CD14-positive monocyte (primary cell): ENCODE data around the gene LILRA5. TPM values are rescaled to one million over a fixed set of nuclear protein-coding genes. Genes with fewer than 3 reads are reported as not detected.
A peak's percentile ranks its signal among the peaks of the same experiment; 100 is the strongest.
"Not testable (repeated sequence)": the region's sequence is repeated elsewhere in the genome, so short reads cannot be mapped to it uniquely, and the experiment has no call there.

Experiments
- DNase-seq, 3 donors: peaks; one replicate each; pipeline ENCODE4 v3.0.0-alpha.2; 2011 to 2022
- H2AFZ ChIP-seq: 2 replicates; pipeline ENCODE4 v1.6.0; 2012; ENCODE audit warnings: mild to moderate bottlenecking, low read depth, low read length, inconsistent platforms; ENCODE audit not compliant: insufficient read depth, poor library complexity, severe bottlenecking
- H3K27ac ChIP-seq, 2 donors: 1 replicate in 1 of 2; 2 replicates in 1 of 2; pipeline ENCODE4 v1.5.1; 2012 to 2013; ENCODE audit warnings: low read length in 2 of 2, control low read depth in 1 of 2, inconsistent platforms in 1 of 2, low read depth in 1 of 2, mild to moderate bottlenecking in 1 of 2
- H3K27me3 ChIP-seq, 2 donors: one replicate each; pipeline versions ENCODE4 v1.6.0 to v1.6.1; 2011 to 2013; ENCODE audit warnings: low read length in 2 of 2; ENCODE audit not compliant: control insufficient read depth in 2 of 2, insufficient read depth in 2 of 2
- H3K36me3 ChIP-seq, 2 donors: replicated peaks in 1 of 2; 1 replicate in 1 of 2; 2 replicates in 1 of 2; pipeline versions ENCODE4 v1.5.1 to v1.6.1; 2012 to 2013; ENCODE audit warnings: low read length in 2 of 2, control low read depth in 1 of 2, inconsistent platforms in 1 of 2, mild to moderate bottlenecking in 1 of 2; ENCODE audit not compliant: insufficient read depth in 2 of 2, control insufficient read depth in 1 of 2
- H3K4me1 ChIP-seq, 2 donors: 1 replicate in 1 of 2; 2 replicates in 1 of 2; pipeline versions ENCODE4 v1.5.1 to v1.6.1; 2012 to 2013; ENCODE audit warnings: low read length in 2 of 2, control low read depth in 1 of 2, inconsistent platforms in 1 of 2, mild to moderate bottlenecking in 1 of 2, moderate library complexity in 1 of 2; ENCODE audit not compliant: insufficient read depth in 2 of 2, control insufficient read depth in 1 of 2
- H3K4me2 ChIP-seq: replicated peaks from 2 replicates; pipeline ENCODE3; 2012; ENCODE audit warnings: low read length, moderate library complexity, mild to moderate bottlenecking; ENCODE audit not compliant: poor library complexity, severe bottlenecking; ENCODE audit errors: extremely low read depth
- H3K4me3 ChIP-seq, 3 experiments: fragments of 200-600 bp in 1 of 3; sonication (generic) in 1 of 3; replicated peaks in 1 of 3; 1 replicate in 2 of 3; 2 replicates in 1 of 3; pipeline ENCODE4 v1.5.1; 2011 to 2013; ENCODE audit warnings: low read length in 3 of 3, mild to moderate bottlenecking in 3 of 3, control low read depth in 2 of 3, low read depth in 2 of 3, inconsistent platforms in 1 of 3, moderate library complexity in 1 of 3
- H3K79me2 ChIP-seq: 2 replicates; pipeline ENCODE4 v1.6.0; 2012; ENCODE audit warnings: mild to moderate bottlenecking, control low read depth, inconsistent platforms, low read length, moderate library complexity; ENCODE audit not compliant: insufficient read depth
- H3K9ac ChIP-seq: 2 replicates; pipeline ENCODE4 v1.6.0; 2017; ENCODE audit warnings: low read length, mild to moderate bottlenecking; ENCODE audit not compliant: insufficient read depth, poor library complexity, severe bottlenecking
- H3K9me3 ChIP-seq, 2 donors: replicated peaks in 1 of 2; 1 replicate in 1 of 2; 2 replicates in 1 of 2; pipeline versions ENCODE4 v1.5.1 to v1.6.1; 2012 to 2013; ENCODE audit warnings: low read length in 2 of 2, control low read depth in 1 of 2; ENCODE audit not compliant: control insufficient read depth in 1 of 2, insufficient read depth in 1 of 2
- H4K20me1 ChIP-seq: 2 replicates; pipeline ENCODE4 v1.6.0; 2012; ENCODE audit warnings: mild to moderate bottlenecking, low read length, control low read depth, moderate library complexity; ENCODE audit not compliant: insufficient read depth
- H3K27ac Mint-ChIP-seq, 7 donors: one replicate each; pipeline ENCODE4 v1.8.0; 2020; ENCODE audit warnings: mild to moderate bottlenecking in 7 of 7, mixed read lengths in 7 of 7, moderate library complexity in 6 of 7, inconsistent platforms in 2 of 7
- H3K27me3 Mint-ChIP-seq, 3 donors: one replicate each; pipeline ENCODE4 v1.8.0; 2021 to 2022; ENCODE audit warnings: low read depth in 3 of 3, mild to moderate bottlenecking in 3 of 3, mixed read lengths in 3 of 3, moderate library complexity in 3 of 3, inconsistent platforms in 1 of 3
- H3K36me3 Mint-ChIP-seq, 2 donors: one replicate each; pipeline ENCODE4 v1.8.0; 2020; ENCODE audit warnings: mixed read lengths in 2 of 2, inconsistent platforms in 1 of 2, mild to moderate bottlenecking in 1 of 2
- H3K4me1 Mint-ChIP-seq: one replicate; pipeline ENCODE4 v1.8.0; 2020; ENCODE audit warnings: mild to moderate bottlenecking, mixed read lengths
- H3K4me3 Mint-ChIP-seq, 2 donors: one replicate each; pipeline ENCODE4 v1.8.0; 2020; ENCODE audit warnings: mild to moderate bottlenecking in 2 of 2, mixed read lengths in 2 of 2, moderate library complexity in 1 of 2
- H3K9me3 Mint-ChIP-seq, 7 donors: one replicate each; pipeline ENCODE4 v1.8.0; 2020 to 2022; ENCODE audit warnings: mixed read lengths in 7 of 7, mild to moderate bottlenecking in 6 of 7, moderate library complexity in 6 of 7, inconsistent platforms in 2 of 7
- WGBS: methylation state at CpG from one replicate; pipeline ENCODE4 v1.1.5; 2013; ENCODE audit warnings: missing lambda C conversion rate; ENCODE audit not compliant: insufficient coverage; 5-methylcytosine and 5-hydroxymethylcytosine counted together
- intact Hi-C, 2 donors: fragments of 100-400 bp; cut with micrococcal nuclease; formaldehyde crosslinking; loops; one replicate each; pipeline versions ENCODE4 v1.15.0 to v1.15.1; 2023
- polyA plus RNA-seq, 3 donors: library from polyadenylated mRNA; depleted of rRNA in 1 of 3; unstranded in 2 of 3; stranded (reverse) in 1 of 3; fragments of 300-500 nt in 2 of 3; fragments of >200 nt in 1 of 3; fragmentation: Illumina TruSeq in 2 of 3; gene quantifications; 1 replicate in 2 of 3; 2 replicates in 1 of 3; pipeline ENCODE4 v1.2.3, GENCODE V29; 2012 to 2021
- TF ChIP-seq, protein P1 (sequence below): fragments of 200-600 bp; IDR thresholded peaks from one replicate; pipeline ENCODE4 v1.8.0; 2022; ENCODE audit warnings: antibody characterized with exemption, mild to moderate bottlenecking

The LILRA5 gene
- polyA plus RNA-seq, 3 donors, result 348 to 580 (median 516) TPM

DNA sequence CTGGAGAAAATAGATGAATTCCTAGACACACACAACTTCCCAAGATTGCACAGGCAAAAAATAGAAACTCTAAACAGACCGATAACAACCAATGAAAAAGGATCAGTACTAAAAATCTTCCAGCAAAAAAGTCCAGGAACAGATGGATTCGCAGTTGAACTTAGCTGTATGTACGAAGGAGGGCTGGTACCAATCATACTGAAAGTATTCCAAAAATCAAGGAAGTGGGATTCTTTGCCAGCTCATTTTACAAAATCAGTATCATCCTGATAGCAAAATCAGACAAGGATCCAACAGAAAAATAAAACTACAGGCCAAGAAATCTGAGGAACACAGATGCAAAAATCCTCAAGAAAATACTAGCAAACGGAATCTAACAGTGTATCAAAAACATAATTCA lies 25.5 kb downstream of the LILRA5 start:
- peak overlapping the region in 1 of 2 donors; percentile 39 for H3K4me3 Mint-ChIP-seq
- H3K4me2 ChIP-seq, result no peak overlapping the region
- intact Hi-C loops, result loop anchor here in 1 of 2 donors (10.0 kb wide), 1 partner anchor 47 kb away; the partner anchor contains the start of gene LILRA4
- no peaks in the 10 kb centered on the region for H3K79me2 ChIP-seq
- H3K9me3 Mint-ChIP-seq, result no peaks in the 10 kb centered on the region
- no peak overlapping the region for H3K27ac ChIP-seq
- peak overlapping the region in 1 of 7 donors; percentile 3 for H3K27ac Mint-ChIP-seq
- no peaks in the 10 kb centered on the region for H3K36me3 ChIP-seq
- TF ChIP-seq, protein P1, sequence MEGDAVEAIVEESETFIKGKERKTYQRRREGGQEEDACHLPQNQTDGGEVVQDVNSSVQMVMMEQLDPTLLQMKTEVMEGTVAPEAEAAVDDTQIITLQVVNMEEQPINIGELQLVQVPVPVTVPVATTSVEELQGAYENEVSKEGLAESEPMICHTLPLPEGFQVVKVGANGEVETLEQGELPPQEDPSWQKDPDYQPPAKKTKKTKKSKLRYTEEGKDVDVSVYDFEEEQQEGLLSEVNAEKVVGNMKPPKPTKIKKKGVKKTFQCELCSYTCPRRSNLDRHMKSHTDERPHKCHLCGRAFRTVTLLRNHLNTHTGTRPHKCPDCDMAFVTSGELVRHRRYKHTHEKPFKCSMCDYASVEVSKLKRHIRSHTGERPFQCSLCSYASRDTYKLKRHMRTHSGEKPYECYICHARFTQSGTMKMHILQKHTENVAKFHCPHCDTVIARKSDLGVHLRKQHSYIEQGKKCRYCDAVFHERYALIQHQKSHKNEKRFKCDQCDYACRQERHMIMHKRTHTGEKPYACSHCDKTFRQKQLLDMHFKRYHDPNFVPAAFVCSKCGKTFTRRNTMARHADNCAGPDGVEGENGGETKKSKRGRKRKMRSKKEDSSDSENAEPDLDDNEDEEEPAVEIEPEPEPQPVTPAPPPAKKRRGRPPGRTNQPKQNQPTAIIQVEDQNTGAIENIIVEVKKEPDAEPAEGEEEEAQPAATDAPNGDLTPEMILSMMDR, result no peak
- H3K4me3 ChIP-seq, result no peak overlapping the region
- H3K9me3 ChIP-seq, result no peaks in the 10 kb centered on the region
- H3K9ac ChIP-seq, result no peak overlapping the region
- H3K27me3 ChIP-seq, result peaks cover 0 to 3% of the 10 kb centered on the region in 2 donors
- peaks cover 8 to 11% (median 10%) of the 10 kb centered on the region in 3 donors for H3K27me3 Mint-ChIP-seq
- DNase-seq, result no peak
- 100% methylated on average over 1 of the region's 4 CpGs for WGBS
- H2AFZ ChIP-seq, result no peak overlapping the region
- H3K4me1 ChIP-seq, result peaks cover 58 to 69% of the 10 kb centered on the region in 2 donors
- no peaks in the 10 kb centered on the region for H4K20me1 ChIP-seq
- peaks cover 68% of the 10 kb centered on the region for H3K4me1 Mint-ChIP-seq
- peaks cover 0 to 4% of the 10 kb centered on the region in 2 donors for H3K36me3 Mint-ChIP-seq

DNA sequence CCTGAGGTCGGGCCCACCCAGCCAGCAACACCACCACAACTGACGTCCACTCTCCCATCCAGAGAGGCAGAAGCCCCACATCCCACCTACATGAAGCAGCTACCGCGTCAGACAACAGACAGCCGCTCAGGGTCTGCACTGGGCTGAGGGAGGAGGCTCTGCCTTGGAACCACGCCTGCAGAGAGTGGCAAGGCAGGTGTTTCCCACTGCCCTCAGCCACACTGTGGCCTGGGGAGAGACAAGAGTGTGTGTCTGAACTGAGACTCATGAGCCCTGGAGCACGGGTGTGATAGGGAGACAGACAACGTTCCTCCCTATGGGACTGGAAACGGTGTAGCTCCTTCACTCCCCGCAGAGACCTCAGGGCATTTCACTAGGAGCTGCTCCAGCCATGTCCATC lies 26.7 kb downstream of the LILRA5 start:
- H3K4me3 Mint-ChIP-seq, DNase-seq, H3K27me3 Mint-ChIP-seq, H3K27ac ChIP-seq, H3K36me3 Mint-ChIP-seq, H4K20me1 ChIP-seq, H3K9me3 Mint-ChIP-seq, H3K27me3 ChIP-seq, H3K4me2 ChIP-seq, H3K9me3 ChIP-seq, H2AFZ ChIP-seq, H3K79me2 ChIP-seq, H3K4me3 ChIP-seq, H3K36me3 ChIP-seq, H3K9ac ChIP-seq: not testable (repeated sequence)
- peaks cover 69 to 81% of the 10 kb centered on the region in 2 donors for H3K4me1 ChIP-seq
- Mint-ChIP-seq H3K27ac (peak overlapping the region in 2 of 7 donors; percentile 38 to 68), H3K4me1 (peaks cover 79% of the 10 kb centered on the region)
- 86% methylated on average over 1 of the region's 10 CpGs for WGBS
- intact Hi-C loops, result loop anchor here in 1 of 2 donors (10.0 kb wide), 1 partner anchor 49 kb away; the partner anchor contains the start of gene LILRA4

DNA sequence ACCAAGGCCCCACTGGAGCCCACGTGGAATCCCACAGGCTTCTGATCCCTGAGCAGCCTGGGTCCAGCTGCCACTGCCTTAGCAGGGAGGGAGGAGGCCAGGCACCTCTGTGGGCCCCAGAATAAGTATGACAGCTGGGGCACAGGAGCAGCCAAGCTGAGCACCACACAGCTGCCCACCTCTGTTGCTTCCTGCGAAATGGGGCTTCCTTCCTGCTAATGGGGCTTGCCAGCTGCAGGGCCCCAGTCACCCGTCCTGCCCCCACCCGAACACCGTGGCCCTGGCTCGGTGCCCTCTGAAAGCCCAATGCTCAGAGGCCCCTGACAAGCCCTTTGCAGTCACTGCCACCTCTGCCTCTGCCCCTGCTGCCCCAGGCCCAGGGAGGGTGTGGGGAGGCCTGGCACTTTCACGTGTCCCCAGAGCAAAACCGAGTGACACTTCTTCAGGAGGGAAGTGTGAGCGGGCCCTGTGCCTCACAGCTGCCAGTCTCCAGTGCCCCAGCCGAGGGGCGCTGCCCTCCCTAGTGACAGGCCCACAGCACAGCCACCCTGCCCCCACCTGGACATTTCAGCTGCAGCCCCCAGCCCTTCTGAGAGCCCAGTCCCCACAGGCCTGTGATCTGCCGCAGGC lies 27.4 kb downstream of the LILRA5 start:
- not testable (repeated sequence) for H3K9ac ChIP-seq, H3K27me3 ChIP-seq, DNase-seq, H3K27ac ChIP-seq, H3K79me2 ChIP-seq, H3K36me3 ChIP-seq, H3K9me3 ChIP-seq, H3K4me3 ChIP-seq, H3K27me3 Mint-ChIP-seq, H3K4me3 Mint-ChIP-seq, H3K9me3 Mint-ChIP-seq, H3K4me2 ChIP-seq, H3K36me3 Mint-ChIP-seq, H4K20me1 ChIP-seq
- peak overlapping the region; percentile 21 for H2AFZ ChIP-seq
- Mint-ChIP-seq H3K4me1 (peaks cover 84% of the 10 kb centered on the region), H3K27ac (peak overlapping the region in 1 of 7 donors; percentile 32)
- H3K4me1 ChIP-seq, result peaks cover 71 to 81% of the 10 kb centered on the region in 2 donors
- intact Hi-C loops, result loop anchor here in 1 of 2 donors (10.0 kb wide), 1 partner anchor 49 kb away; the partner anchor contains the start of gene LILRA4
- 21% methylated on average over 4 of the region's 12 CpGs for WGBS
